ENCODE results near the gene DGCR2.

Gene DGCR2

DNA sequence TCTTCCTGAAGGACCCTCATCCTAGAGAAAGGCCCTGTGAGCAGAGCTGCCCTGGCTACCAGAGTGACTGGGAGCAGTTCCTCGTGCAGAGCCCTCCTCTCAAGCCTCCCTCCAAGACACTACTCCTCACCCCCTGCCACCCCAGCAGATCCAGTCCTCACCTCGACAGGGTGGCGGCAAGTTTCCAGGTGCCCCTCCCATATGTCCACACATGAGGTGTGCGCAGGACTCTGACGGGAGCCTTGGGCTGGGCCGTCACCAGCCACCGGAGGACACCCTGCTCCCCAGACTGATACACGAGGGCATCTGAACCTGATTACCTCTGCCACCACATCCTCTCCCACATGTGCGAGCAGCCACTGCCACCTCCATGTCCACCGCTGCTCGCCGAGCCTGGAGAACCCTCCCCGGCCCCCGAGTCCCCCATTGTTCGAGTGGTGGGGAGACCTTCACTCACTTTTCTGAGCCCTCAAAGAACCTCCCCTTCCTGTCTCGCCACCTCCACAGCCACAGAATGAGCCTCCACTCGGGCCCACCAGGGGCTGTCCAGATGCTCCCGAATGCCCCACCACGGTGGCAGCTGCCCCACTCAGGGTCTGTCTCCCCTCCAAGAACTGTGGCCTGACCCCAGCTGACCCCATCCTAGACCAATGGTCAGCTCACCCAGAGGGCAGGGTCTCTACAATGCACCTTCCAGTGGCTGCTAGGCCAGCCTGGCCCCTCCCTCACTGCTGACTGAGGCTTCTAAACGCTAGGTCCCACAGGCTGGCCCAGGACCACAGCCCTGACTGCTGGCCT, 62.5 kb downstream of the DGCR2 start:
- TF ChIP-seq, protein P1, sequence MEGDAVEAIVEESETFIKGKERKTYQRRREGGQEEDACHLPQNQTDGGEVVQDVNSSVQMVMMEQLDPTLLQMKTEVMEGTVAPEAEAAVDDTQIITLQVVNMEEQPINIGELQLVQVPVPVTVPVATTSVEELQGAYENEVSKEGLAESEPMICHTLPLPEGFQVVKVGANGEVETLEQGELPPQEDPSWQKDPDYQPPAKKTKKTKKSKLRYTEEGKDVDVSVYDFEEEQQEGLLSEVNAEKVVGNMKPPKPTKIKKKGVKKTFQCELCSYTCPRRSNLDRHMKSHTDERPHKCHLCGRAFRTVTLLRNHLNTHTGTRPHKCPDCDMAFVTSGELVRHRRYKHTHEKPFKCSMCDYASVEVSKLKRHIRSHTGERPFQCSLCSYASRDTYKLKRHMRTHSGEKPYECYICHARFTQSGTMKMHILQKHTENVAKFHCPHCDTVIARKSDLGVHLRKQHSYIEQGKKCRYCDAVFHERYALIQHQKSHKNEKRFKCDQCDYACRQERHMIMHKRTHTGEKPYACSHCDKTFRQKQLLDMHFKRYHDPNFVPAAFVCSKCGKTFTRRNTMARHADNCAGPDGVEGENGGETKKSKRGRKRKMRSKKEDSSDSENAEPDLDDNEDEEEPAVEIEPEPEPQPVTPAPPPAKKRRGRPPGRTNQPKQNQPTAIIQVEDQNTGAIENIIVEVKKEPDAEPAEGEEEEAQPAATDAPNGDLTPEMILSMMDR (IDR thresholded peaks at IDR 0.05; ENCODE audit: borderline replicate concordance, extremely low read depth, low read length, poor library complexity, severe bottlenecking): no peak
- TF ChIP-seq EZH2 (IDR thresholded peaks at IDR 0.05; ENCODE audit: borderline replicate concordance, low read depth, low read length, severe bottlenecking): no peak
- Histone ChIP-seq H3K4me1 (ENCODE audit: insufficient read depth, low read length) (no peaks in the 10 kb centered on the region), H3K79me2 (ENCODE audit: insufficient read depth, low read length) (no peaks in the 10 kb centered on the region), H3K9ac (ENCODE audit: low read depth, low read length) (no peak overlapping the region), H4K20me1 (ENCODE audit: insufficient read depth, low read length) (peaks cover 22% of the 10 kb centered on the region), H3K27ac (ENCODE audit: low read length) (no peak overlapping the region), H3K4me2 (ENCODE audit: insufficient read depth, low read length) (no peak overlapping the region), H3K4me3 (ENCODE audit: low read depth in 1 of 2, low read length in 2 of 2) (no peak overlapping the region), H3K36me3 (ENCODE audit: insufficient read depth, low read length) (peaks cover 88% of the 10 kb centered on the region), H3K27me3 (ENCODE audit: insufficient read depth, low read length, poor library complexity) (no peaks in the 10 kb centered on the region), H3K9me3 (ENCODE audit: insufficient read depth, low read length, severe bottlenecking) (no peaks in the 10 kb centered on the region), H2AFZ (ENCODE audit: low read depth, low read length) (no peak overlapping the region)
- ATAC-seq (ENCODE audit: insufficient read depth, low read depth) (no peak), DNase-seq (no peak)

DNA sequence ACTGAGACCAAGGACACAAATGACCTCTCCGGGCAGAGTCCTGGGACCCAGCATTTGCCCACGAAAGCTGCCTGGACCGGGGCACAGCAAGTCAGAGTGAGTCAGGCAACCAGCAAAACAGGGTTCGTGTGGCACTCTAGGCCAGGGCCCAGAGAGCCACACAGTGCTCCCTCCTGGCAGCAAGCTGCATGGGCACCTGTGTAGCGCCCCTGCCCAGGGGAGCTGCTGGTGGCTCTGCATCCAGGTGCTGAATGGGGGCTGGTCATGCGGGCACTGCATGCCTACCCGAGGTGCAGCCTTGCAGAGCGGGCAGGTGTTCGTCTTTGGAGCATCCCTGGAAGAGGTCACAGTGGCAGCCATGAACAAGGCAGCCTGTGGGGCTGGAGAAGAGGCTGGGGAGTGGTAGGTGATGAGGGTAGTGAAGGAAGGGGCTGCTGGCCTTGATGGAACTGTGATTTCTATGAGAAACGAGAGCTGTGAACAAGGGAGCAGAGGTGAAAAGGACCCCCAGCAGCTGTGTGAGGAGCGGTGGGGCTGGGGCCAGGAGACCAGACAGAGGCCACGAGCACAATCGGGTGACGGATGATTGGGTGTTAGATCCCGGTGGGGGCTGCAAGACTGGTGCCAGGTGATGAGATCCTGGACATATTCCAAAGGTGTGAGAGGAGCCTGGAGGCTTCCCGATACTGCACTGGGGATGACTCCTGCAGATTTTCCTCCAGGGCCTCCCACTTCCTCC, 63.3 kb downstream of the DGCR2 start:
- H3K4me1 ChIP-seq (ENCODE audit: insufficient read depth, low read length): no peaks in the 10 kb centered on the region
- H3K27me3 ChIP-seq (ENCODE audit: insufficient read depth, low read length, poor library complexity): no peaks in the 10 kb centered on the region
- no peak overlapping the region for H3K27ac ChIP-seq (ENCODE audit: low read length)
- H2AFZ ChIP-seq (ENCODE audit: low read depth, low read length): no peak overlapping the region
- no peak overlapping the region for H3K4me3 ChIP-seq (ENCODE audit: low read depth in 1 of 2, low read length in 2 of 2)
- H3K4me2 ChIP-seq (ENCODE audit: insufficient read depth, low read length): no peak overlapping the region
- TF ChIP-seq EZH2 (IDR thresholded peaks at IDR 0.05; ENCODE audit: borderline replicate concordance, low read depth, low read length, severe bottlenecking): no peak
- TF ChIP-seq, protein P1 (IDR thresholded peaks at IDR 0.05; ENCODE audit: borderline replicate concordance, extremely low read depth, low read length, poor library complexity, severe bottlenecking): no peak
- H3K79me2 ChIP-seq (ENCODE audit: insufficient read depth, low read length): no peaks in the 10 kb centered on the region
- H3K9me3 ChIP-seq (ENCODE audit: insufficient read depth, low read length, severe bottlenecking): no peaks in the 10 kb centered on the region
- H4K20me1 ChIP-seq (ENCODE audit: insufficient read depth, low read length): peaks cover 18% of the 10 kb centered on the region
- no peak overlapping the region for H3K9ac ChIP-seq (ENCODE audit: low read depth, low read length)
- H3K36me3 ChIP-seq (ENCODE audit: insufficient read depth, low read length): peaks cover 86% of the 10 kb centered on the region
- DNase-seq: no peak
- peak; percentile 27; the same call in 1 of the 3 replicates for ATAC-seq (ENCODE audit: insufficient read depth, low read depth)

DNA sequence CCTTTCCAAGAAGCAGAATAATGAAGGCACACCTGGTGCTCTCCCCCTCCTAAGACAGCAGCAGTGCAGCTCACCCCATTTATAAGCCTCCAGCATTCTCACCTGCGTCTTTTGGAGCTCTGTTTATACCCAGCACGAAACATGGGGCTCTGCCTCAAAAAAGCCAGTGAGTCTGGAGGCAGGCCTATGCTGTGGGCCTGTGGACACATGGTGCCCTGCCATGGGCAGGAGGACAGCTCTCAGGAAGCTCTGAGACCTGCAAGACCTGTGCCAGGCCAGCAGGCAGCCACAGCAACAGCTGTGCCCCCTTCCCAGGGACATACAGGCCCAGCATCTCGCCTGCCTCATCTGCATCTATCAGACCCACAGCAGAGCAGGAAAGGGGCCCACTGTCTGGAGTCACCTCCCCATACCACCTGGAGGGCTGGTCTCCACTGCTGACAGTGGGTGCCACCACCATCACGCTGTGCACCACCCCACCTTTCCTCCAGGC, 64.2 kb downstream of the DGCR2 start:
- H3K79me2 ChIP-seq (ENCODE audit: insufficient read depth, low read length): no peaks in the 10 kb centered on the region; the same call in 1 of the 2 replicates
- no peak overlapping the region for H3K27ac ChIP-seq (ENCODE audit: low read length)
- H3K4me2 ChIP-seq (ENCODE audit: insufficient read depth, low read length): no peak overlapping the region
- no peaks in the 10 kb centered on the region for H3K4me1 ChIP-seq (ENCODE audit: insufficient read depth, low read length)
- H3K9ac ChIP-seq (ENCODE audit: low read depth, low read length): no peak overlapping the region
- TF ChIP-seq, protein P1 (IDR thresholded peaks at IDR 0.05; ENCODE audit: borderline replicate concordance, extremely low read depth, low read length, poor library complexity, severe bottlenecking): no peak
- TF ChIP-seq EZH2 (IDR thresholded peaks at IDR 0.05; ENCODE audit: borderline replicate concordance, low read depth, low read length, severe bottlenecking): no peak
- no peaks in the 10 kb centered on the region for H3K9me3 ChIP-seq (ENCODE audit: insufficient read depth, low read length, severe bottlenecking)
- peaks cover 87% of the 10 kb centered on the region for H3K36me3 ChIP-seq (ENCODE audit: insufficient read depth, low read length)
- peaks cover 18% of the 10 kb centered on the region for H4K20me1 ChIP-seq (ENCODE audit: insufficient read depth, low read length)
- H3K4me3 ChIP-seq (ENCODE audit: low read depth in 1 of 2, low read length in 2 of 2): no peak overlapping the region
- no peaks in the 10 kb centered on the region for H3K27me3 ChIP-seq (ENCODE audit: insufficient read depth, low read length, poor library complexity)
- H2AFZ ChIP-seq (ENCODE audit: low read depth, low read length): no peak overlapping the region
- ATAC-seq (ENCODE audit: insufficient read depth, low read depth): no peak
- DNase-seq: no peak

Data from DND-41 (cell line).